Measurements from ENCODE around the gene IL4R. TPM values are rescaled to one million over a fixed set of nuclear protein-coding genes. Genes with fewer than 3 reads are reported as not detected.
"Not testable (repeated sequence)": the region's sequence is repeated elsewhere in the genome, so short reads cannot be mapped to it uniquely, and the experiment has no call there.

The IL4R gene
- total RNA-seq, 1 experiment from 2014 or later, result 17.5 TPM

- no peak for DNase-seq
- H3K4me3 ChIP-seq (ENCODE audit: insufficient read depth, low read depth, low read length), result no peak overlapping the region
- no peaks in the 10 kb centered on the region for H3K36me3 ChIP-seq (replicated peaks; ENCODE audit: control insufficient read depth, insufficient read depth, low read length)
- H3K27me3 ChIP-seq (ENCODE audit: control insufficient read depth, insufficient read depth, low read length), result no peaks in the 10 kb centered on the region
Measured at GRCh38 chr16:27281243-27281642, 32.5 kb upstream of the IL4R start.

- no peak for DNase-seq
- H3K36me3 ChIP-seq (replicated peaks; ENCODE audit: control insufficient read depth, insufficient read depth, low read length), result no peaks in the 10 kb centered on the region
- H3K27me3 ChIP-seq (ENCODE audit: control insufficient read depth, insufficient read depth, low read length), result no peaks in the 10 kb centered on the region
- H3K4me3 ChIP-seq (ENCODE audit: insufficient read depth, low read depth, low read length), result no peak overlapping the region
Measured at GRCh38 chr16:27284865-27285675, 28.7 kb upstream of the IL4R start.

GRCh38 chr16:27285676-27286196, 28.0 kb upstream of the IL4R start:
- no peaks in the 10 kb centered on the region for H3K36me3 ChIP-seq (replicated peaks; ENCODE audit: control insufficient read depth, insufficient read depth, low read length)
- no peak for DNase-seq
- no peaks in the 10 kb centered on the region for H3K27me3 ChIP-seq (ENCODE audit: control insufficient read depth, insufficient read depth, low read length)
- H3K4me3 ChIP-seq (ENCODE audit: insufficient read depth, low read depth, low read length), result no peak overlapping the region

GRCh38 chr16:27286451-27286850, 27.3 kb upstream of the IL4R start:
- DNase-seq, result no peak

DNA sequence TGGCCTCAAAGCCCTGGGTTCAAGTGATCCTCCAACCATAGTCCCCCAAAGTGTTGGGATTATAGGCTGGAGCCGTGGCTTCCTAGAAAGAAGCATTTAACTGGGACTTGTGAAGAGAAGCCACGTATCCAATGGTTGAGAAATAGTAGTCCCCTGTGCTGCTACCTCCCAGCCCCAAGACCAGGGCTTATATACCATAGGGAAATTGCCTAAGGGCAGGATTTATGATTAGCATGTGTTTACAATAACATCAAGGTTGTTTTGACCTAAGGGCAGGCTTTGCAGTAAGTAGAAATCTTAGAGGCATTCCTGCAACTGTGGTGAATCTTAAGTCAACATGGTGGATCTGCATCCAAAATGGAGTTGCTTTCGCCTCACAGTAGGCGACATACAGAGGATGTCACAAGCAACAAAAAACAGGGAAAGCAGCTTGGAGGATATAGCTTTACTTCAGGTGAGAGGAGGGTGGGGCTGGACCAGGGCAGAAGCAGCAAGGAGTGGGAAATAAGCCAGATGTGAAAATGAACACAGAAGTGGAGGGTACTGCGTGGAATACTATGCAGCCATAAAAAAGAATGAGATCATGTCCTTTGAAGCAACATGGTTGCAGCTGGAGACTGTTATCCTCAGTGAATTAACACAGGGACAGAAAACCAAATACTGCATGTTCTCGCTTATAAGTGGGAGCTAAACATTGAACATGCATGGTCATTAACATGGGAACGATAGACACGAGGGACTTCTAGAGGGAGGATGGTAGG, 26.5 kb upstream of the IL4R start:
- DNase-seq, result no peak
- Histone ChIP-seq H3K4me3 (ENCODE audit: insufficient read depth, low read depth, low read length) (no peak overlapping the region), H3K36me3 (replicated peaks; ENCODE audit: control insufficient read depth, insufficient read depth, low read length) (no peaks in the 10 kb centered on the region)

More at GRCh38 chr16:27286451-27286850, 27.3 kb upstream of the IL4R start:
- H3K4me3 ChIP-seq (ENCODE audit: insufficient read depth, low read depth, low read length), result no peak overlapping the region
- no peaks in the 10 kb centered on the region for H3K27me3 ChIP-seq (ENCODE audit: control insufficient read depth, insufficient read depth, low read length)
- no peaks in the 10 kb centered on the region for H3K36me3 ChIP-seq (replicated peaks; ENCODE audit: control insufficient read depth, insufficient read depth, low read length)

DNA sequence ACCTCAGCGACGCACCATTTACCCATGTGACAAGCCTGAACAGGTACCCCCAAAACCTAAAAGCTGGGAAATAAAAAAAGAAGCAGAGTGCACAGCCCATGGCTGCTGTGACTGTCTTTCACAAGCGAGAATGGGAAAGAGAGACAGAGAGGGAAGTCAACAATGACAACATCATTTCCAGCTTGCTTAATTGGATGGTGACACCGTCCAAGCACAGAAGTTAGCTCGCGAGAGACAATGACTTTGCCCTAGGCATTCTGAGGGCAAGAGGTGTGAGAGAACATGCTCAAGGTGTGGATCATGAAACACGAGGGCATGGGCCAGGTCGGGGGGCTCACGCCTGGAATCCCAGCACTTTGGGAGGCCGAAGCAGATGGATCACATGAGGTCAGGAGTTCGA, 25.9 kb upstream of the IL4R start:
- no peaks in the 10 kb centered on the region for H3K36me3 ChIP-seq (replicated peaks; ENCODE audit: control insufficient read depth, insufficient read depth, low read length)
- DNase-seq, result no peak
- H3K27me3 ChIP-seq (ENCODE audit: control insufficient read depth, insufficient read depth, low read length), result no peaks in the 10 kb centered on the region
- H3K4me3 ChIP-seq (ENCODE audit: insufficient read depth, low read depth, low read length), result no peak overlapping the region

More for the DNA sequence above, 26.5 kb upstream of the IL4R start:
- H3K27me3 ChIP-seq (ENCODE audit: control insufficient read depth, insufficient read depth, low read length), result no peaks in the 10 kb centered on the region

GRCh38 chr16:27288313-27288712, 25.5 kb upstream of the IL4R start:
- H3K4me3 ChIP-seq (ENCODE audit: insufficient read depth, low read depth, low read length), result not testable (repeated sequence)

DNA sequence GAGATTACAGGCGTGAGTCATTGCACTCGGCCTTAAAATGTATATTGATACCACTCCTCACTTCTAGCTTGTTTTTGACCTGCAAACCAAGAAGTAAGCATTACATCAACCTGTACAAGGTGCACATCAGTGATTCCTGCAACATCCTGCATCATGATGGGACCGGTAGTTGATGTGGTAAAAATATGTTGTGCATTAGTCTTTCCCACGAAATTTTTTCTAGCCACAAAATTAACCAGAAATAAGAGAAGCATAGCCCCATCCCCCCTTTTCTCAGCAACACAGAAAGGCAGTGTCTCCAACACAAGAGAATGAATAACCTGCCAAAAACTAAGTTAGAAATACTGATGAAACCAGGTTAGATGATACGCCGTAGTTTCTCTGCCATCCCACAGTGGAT, 24.1 kb upstream of the IL4R start:
- no peaks in the 10 kb centered on the region for H3K27me3 ChIP-seq (ENCODE audit: control insufficient read depth, insufficient read depth, low read length)
- DNase-seq, result no peak
- no peak overlapping the region for H3K4me3 ChIP-seq (ENCODE audit: insufficient read depth, low read depth, low read length)
- H3K36me3 ChIP-seq (replicated peaks; ENCODE audit: control insufficient read depth, insufficient read depth, low read length), result no peaks in the 10 kb centered on the region

More at GRCh38 chr16:27288313-27288712, 25.5 kb upstream of the IL4R start:
- H3K27me3 ChIP-seq (ENCODE audit: control insufficient read depth, insufficient read depth, low read length); DNase-seq; H3K36me3 ChIP-seq (replicated peaks; ENCODE audit: control insufficient read depth, insufficient read depth, low read length): not testable (repeated sequence)

DNA sequence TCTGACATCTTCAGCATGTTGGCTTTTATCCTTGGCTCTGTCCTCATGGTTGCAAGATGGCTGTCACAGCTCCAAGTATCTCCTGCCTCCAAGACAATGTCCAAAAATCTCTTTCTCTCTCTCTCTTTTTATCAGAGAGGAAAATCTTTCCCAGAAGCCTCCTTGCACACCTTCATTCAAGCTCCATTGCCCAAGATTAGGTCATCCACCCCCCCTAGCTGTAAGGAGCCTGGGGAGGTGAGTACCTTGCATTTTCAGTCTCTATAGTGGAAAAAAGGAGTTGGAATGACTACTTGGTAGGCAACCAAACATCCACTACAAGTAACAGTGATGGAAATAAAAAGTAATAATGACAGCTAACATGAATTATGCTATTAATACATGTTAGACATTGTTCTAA, 23.2 kb upstream of the IL4R start:
- H3K36me3 ChIP-seq (replicated peaks; ENCODE audit: control insufficient read depth, insufficient read depth, low read length), result no peaks in the 10 kb centered on the region
- DNase-seq, result no peak

GRCh38 chr16:27291106-27291505, 22.7 kb upstream of the IL4R start:
- DNase-seq, result no peak
- no peaks in the 10 kb centered on the region for H3K36me3 ChIP-seq (replicated peaks; ENCODE audit: control insufficient read depth, insufficient read depth, low read length)
- H3K27me3 ChIP-seq (ENCODE audit: control insufficient read depth, insufficient read depth, low read length), result no peaks in the 10 kb centered on the region
- H3K4me3 ChIP-seq (ENCODE audit: insufficient read depth, low read depth, low read length), result no peak overlapping the region

More for the DNA sequence above, 23.2 kb upstream of the IL4R start:
- Histone ChIP-seq H3K27me3 (ENCODE audit: control insufficient read depth, insufficient read depth, low read length) (no peaks in the 10 kb centered on the region), H3K4me3 (ENCODE audit: insufficient read depth, low read depth, low read length) (no peak overlapping the region)

- no peaks in the 10 kb centered on the region for H3K27me3 ChIP-seq (ENCODE audit: control insufficient read depth, insufficient read depth, low read length)
- DNase-seq, result no peak
- H3K36me3 ChIP-seq (replicated peaks; ENCODE audit: control insufficient read depth, insufficient read depth, low read length), result no peaks in the 10 kb centered on the region
- no peak overlapping the region for H3K4me3 ChIP-seq (ENCODE audit: insufficient read depth, low read depth, low read length)
Measured at GRCh38 chr16:27291722-27292240, 22.0 kb upstream of the IL4R start.

DNA sequence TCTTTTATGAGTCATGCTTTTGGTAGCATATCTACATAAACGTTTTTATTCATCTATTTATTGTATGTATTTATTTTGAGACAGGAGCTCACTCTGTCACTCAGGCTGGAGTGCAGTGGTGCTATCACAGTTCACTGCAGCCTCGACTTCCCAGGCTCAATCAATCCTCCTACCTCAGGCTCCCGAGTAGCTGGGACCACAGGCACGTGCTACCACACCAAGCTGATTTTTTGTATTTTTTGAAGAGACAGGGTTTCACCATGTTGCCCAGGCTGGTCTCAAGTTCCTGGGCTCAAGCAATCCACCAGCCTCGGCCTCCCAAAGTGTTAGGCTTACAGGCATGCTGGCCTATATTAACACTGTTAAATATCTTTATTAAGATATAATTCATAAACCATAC, 20.4 kb upstream of the IL4R start:
- DNase-seq, result no peak
- H3K4me3 ChIP-seq (ENCODE audit: insufficient read depth, low read depth, low read length), result no peak overlapping the region
- no peaks in the 10 kb centered on the region for H3K36me3 ChIP-seq (replicated peaks; ENCODE audit: control insufficient read depth, insufficient read depth, low read length)
- H3K27me3 ChIP-seq (ENCODE audit: control insufficient read depth, insufficient read depth, low read length), result no peaks in the 10 kb centered on the region

- DNase-seq, result no peak
- Histone ChIP-seq H3K27me3 (ENCODE audit: control insufficient read depth, insufficient read depth, low read length) (no peaks in the 10 kb centered on the region), H3K4me3 (ENCODE audit: insufficient read depth, low read depth, low read length) (no peak overlapping the region), H3K36me3 (replicated peaks; ENCODE audit: control insufficient read depth, insufficient read depth, low read length) (no peaks in the 10 kb centered on the region)
Measured at GRCh38 chr16:27298132-27298531, 15.6 kb upstream of the IL4R start.

GRCh38 chr16:27301236-27301861, 12.4 kb upstream of the IL4R start:
- Histone ChIP-seq H3K27me3 (ENCODE audit: control insufficient read depth, insufficient read depth, low read length) (no peaks in the 10 kb centered on the region), H3K36me3 (replicated peaks; ENCODE audit: control insufficient read depth, insufficient read depth, low read length) (no peaks in the 10 kb centered on the region), H3K4me3 (ENCODE audit: insufficient read depth, low read depth, low read length) (no peak overlapping the region)
- no peak for DNase-seq

All from H7 (cell line).